ENCODE measurements around the gene CD79B. TPM values are rescaled to one million over a fixed set of nuclear protein-coding genes. Genes with fewer than 3 reads are reported as not detected.

CD79B gene
- total RNA-seq: not detected in 2 replicates

GRCh38 chr17:63931981-63932561 is at the start of gene CD79B:
Gene CD79B (minus strand): TSS chr17:63932331. CDS start chr17:63932261, 70 bp downstream.

GRCh38 chr17:63972796-63973195 is 40.7 kb upstream of the CD79B start, which contains the start of gene SCN4A:
Gene SCN4A (minus strand): TSS chr17:63972918. CDS start chr17:63972841, 77 bp downstream.

GRCh38 chr17:63918789-63919305 is 13.3 kb downstream of the CD79B start, which contains the start of gene GH1:
Gene GH1 (minus strand): TSS chr17:63918839. CDS start chr17:63918776, 63 bp downstream.

GRCh38 chr17:63911041-63911635 is 21.0 kb downstream of the CD79B start, which contains the start of gene CSHL1:
Gene CSHL1 (minus strand): TSS chr17:63911258. CDS start chr17:63911196, 62 bp downstream.

GRCh38 chr17:63896524-63897354 is 35.4 kb downstream of the CD79B start, which contains the start of gene CSH1:
Gene CSH1 (minus strand): TSS chr17:63896574. CDS start chr17:63896511, 63 bp downstream.

GRCh38 chr17:63881935-63882601 is 50.1 kb downstream of the CD79B start, which contains the start of gene GH2:
Gene GH2 (minus strand): TSS chr17:63881944. CDS start chr17:63881801, 143 bp downstream.

Other genes starting within 250 kb of the CD79B start
- 13.9 and 16.3 TPM in 2 replicates for gene LIMD2, start 232.2 kb downstream of the CD79B start, total RNA-seq
- 13.6 and 18.1 TPM in 2 replicates for gene STRADA, start 190.5 kb downstream of the CD79B start, total RNA-seq
- gene CCDC47, start 158.7 kb downstream of the CD79B start, total RNA-seq: 27.9 and 38.9 TPM in 2 replicates
- gene DDX42, start 158.2 kb downstream of the CD79B start, total RNA-seq: 28.0 and 46.6 TPM in 2 replicates
- 50.2 and 65.2 TPM in 2 replicates for gene PSMC5, start 104.9 kb downstream of the CD79B start, total RNA-seq
- gene FTSJ3, start 104.7 kb downstream of the CD79B start, total RNA-seq: 45.5 and 48.1 TPM in 2 replicates
- gene SMARCD2, start 89.6 kb downstream of the CD79B start, total RNA-seq: 212 and 236 TPM in 2 replicates
- not detected in 2 replicates for gene CSH2, start 58.7 kb downstream of the CD79B start, total RNA-seq
- gene GH2, start 50.4 kb downstream of the CD79B start, total RNA-seq: not detected in 2 replicates
- gene CSH1, start 35.8 kb downstream of the CD79B start, total RNA-seq: not detected in 2 replicates
- gene CSHL1, start 21.1 kb downstream of the CD79B start, total RNA-seq: not detected in 2 replicates
- not detected in 2 replicates for gene GH1, start 13.5 kb downstream of the CD79B start, total RNA-seq
- under 0.01 TPM in 1 of 2 replicates, not detected in the other for gene SCN4A, start 40.6 kb upstream of the CD79B start, total RNA-seq
- 0.82 and 3.8 TPM in 2 replicates for gene PRR29, start 66.0 kb upstream of the CD79B start, total RNA-seq
- gene ICAM2, start 88.3 kb upstream of the CD79B start, total RNA-seq: 0.70 and 0.77 TPM in 2 replicates
- gene ERN1, start 197.8 kb upstream of the CD79B start, total RNA-seq: 7.1 and 13.9 TPM in 2 replicates

Measured in pericardium fibroblast (primary cell).